Activated naive CD4-positive, alpha-beta T cell treated with anti-CD3 and anti-CD28 coated beads for 36 hours (primary cell): ENCODE data around the gene ATP8B3. TPM values are rescaled to one million over a fixed set of nuclear protein-coding genes. Genes with fewer than 3 reads are reported as not detected.
"Not testable (repeated sequence)": the region's sequence is repeated elsewhere in the genome, so short reads cannot be mapped to it uniquely, and the experiment has no call there.

ENCODE experiments used
- CTCF ChIA-PET: fragments of 350-600 bp; sonication (Branson Sonifier 250); formaldehyde crosslinking; loops from one replicate; lab custom pipeline; 2021; ENCODE audit warnings: antibody characterized with exemption; lab: Charles Lee
- DNase-seq: peaks from one replicate; pipeline ENCODE4 v3.0.0-alpha.2; 2020
- H3K27ac Mint-ChIP-seq: one replicate; pipeline ENCODE4 v1.8.0; 2021; ENCODE audit warnings: mild to moderate bottlenecking, mixed read lengths
- H3K27me3 Mint-ChIP-seq: one replicate; pipeline ENCODE4 v1.8.0; 2021; ENCODE audit warnings: low read depth, mixed read lengths
- H3K36me3 Mint-ChIP-seq: one replicate; pipeline ENCODE4 v1.8.0; 2021; ENCODE audit warnings: low read depth, mixed read lengths
- H3K4me1 Mint-ChIP-seq: one replicate; pipeline ENCODE4 v1.8.0; 2021; ENCODE audit warnings: low read depth, mixed read lengths
- H3K4me3 Mint-ChIP-seq: one replicate; pipeline ENCODE4 v1.8.0; 2021; ENCODE audit warnings: mild to moderate bottlenecking, moderate library complexity, mixed read lengths
- H3K9me3 Mint-ChIP-seq: one replicate; pipeline ENCODE4 v1.8.0; 2021; ENCODE audit warnings: mixed read lengths
- intact Hi-C: fragments of 100-400 bp; cut with micrococcal nuclease; formaldehyde crosslinking; loops from one replicate; pipeline ENCODE4 v1.15.1; 2023
- total RNA-seq, 2 experiments: library from RNA; stranded (reverse); gene quantifications; one replicate each; pipeline ENCODE4 v1.2.3, GENCODE V29; 2021

The ATP8B3 gene
- total RNA-seq, 2 experiments from 2014 or later: 6.1 to 8.4 TPM

GRCh38 chr19:1810439-1811160 lies 1.5 kb downstream of the ATP8B3 start:
- DNase-seq: no peak
- Mint-ChIP-seq H3K36me3 (no peaks in the 10 kb centered on the region), H3K9me3 (no peaks in the 10 kb centered on the region), H3K27me3 (no peaks in the 10 kb centered on the region), H3K4me1 (peaks cover 13% of the 10 kb centered on the region), H3K27ac (no peak overlapping the region), H3K4me3 (no peak overlapping the region)
- intact Hi-C loops: loop anchor here (5.0 kb wide), 1 partner anchor 33 kb away; no protein-coding TSS in a partner anchor
- CTCF ChIA-PET: interaction anchor here (1.1 to 1.7 kb wide), 2 partner anchors 17 to 28 kb away, joined by 4 to 6 read pairs; no protein-coding TSS in a partner anchor

DNA sequence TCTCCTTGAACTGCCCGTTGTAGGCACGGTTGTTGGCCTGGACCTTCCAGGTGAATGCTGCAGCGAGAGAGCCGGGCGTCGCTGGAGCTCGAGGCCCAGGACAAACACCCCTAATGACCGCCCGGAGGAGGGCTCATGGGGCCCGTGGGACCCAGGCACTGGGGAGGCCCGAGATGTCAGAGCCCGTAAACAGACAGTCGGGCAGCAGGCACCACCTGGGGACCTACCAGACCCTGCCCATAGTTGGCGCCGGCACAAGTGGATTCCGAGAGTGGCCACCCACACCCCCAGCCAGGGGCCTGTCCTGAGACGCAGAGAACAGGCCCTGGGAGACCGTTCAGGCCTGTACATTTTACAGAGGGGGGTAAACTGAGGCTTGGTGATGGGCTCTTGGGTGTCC lies 2.4 kb downstream of the ATP8B3 start:
- H3K27me3 Mint-ChIP-seq: no peaks in the 10 kb centered on the region
- no peak for DNase-seq
- H3K36me3 Mint-ChIP-seq: no peaks in the 10 kb centered on the region
- H3K9me3 Mint-ChIP-seq: no peaks in the 10 kb centered on the region
- no peak overlapping the region for H3K27ac Mint-ChIP-seq
- H3K4me3 Mint-ChIP-seq: no peak overlapping the region
- CTCF ChIA-PET: interaction anchor here (1.7 to 2.0 kb wide), 2 partner anchors 16 to 21 kb away, joined by 6 to 7 read pairs; no protein-coding TSS in a partner anchor
- intact Hi-C loops: loop anchor here (5.0 kb wide), 1 partner anchor 32 kb away; no protein-coding TSS in a partner anchor
- H3K4me1 Mint-ChIP-seq: peaks cover 13% of the 10 kb centered on the region

DNA sequence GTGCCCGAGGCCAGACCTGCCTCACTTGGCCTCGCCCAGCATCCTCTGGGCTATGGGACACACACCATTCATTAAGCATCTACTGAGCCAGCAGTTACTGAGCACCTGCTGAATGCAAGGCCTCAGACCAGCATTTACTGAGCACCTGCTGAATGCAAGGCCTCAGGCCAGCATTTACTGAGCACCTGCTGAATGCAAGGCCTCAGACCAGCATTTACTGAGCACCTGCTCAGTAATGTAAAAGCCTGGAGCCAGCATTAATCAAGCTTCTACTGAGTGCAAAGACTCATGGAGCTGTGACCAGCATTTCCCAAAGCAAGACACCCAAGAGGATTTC lies 3.7 kb downstream of the ATP8B3 start:
- no peak for DNase-seq
- intact Hi-C loops: no loop called here
- Mint-ChIP-seq H3K27me3 (no peaks in the 10 kb centered on the region), H3K4me3 (no peak overlapping the region), H3K4me1 (peaks cover 13% of the 10 kb centered on the region), H3K9me3 (no peaks in the 10 kb centered on the region), H3K36me3 (no peaks in the 10 kb centered on the region), H3K27ac (no peak overlapping the region)
- CTCF ChIA-PET: interaction anchor here (2.0 kb wide), 1 partner anchor 20 kb away, joined by 7 read pairs; no protein-coding TSS in a partner anchor

DNA sequence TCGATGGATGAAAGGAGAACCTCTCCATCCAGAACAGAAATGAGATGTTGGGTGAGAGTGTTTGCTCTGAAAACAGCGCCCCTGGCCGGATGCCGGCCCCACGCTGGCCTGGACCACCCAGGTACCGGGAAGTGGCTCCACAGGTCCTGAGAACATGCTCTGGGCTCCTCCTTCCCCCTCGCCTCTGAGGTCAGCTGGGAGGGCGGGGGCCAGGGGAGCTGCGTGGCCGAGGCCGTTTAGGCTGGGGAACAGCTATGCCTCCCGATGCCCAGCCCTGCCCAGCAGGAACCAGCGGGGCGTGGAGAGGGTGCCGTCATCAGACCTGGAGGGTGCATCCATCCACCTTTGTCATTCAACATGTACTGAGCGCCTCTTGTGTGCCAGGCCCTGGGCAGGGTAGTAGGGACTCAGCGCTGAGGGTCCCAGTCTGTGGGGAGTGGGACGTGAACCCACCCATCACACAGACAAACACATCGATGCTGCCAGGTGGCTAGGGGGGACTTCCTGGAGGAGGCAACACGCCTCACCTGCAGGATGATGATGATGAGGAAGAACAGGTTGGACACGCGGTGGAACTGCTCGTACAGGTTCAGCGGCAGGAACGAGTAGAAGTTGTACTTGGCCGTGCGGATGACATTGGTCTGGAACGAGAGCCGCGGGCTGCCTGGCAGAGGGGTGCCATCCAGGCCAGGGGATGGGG lies 4.2 kb downstream of the ATP8B3 start:
- no peaks in the 10 kb centered on the region for H3K27me3 Mint-ChIP-seq
- H3K4me1 Mint-ChIP-seq: peaks cover 9% of the 10 kb centered on the region
- H3K9me3 Mint-ChIP-seq: no peaks in the 10 kb centered on the region
- H3K36me3 Mint-ChIP-seq: no peaks in the 10 kb centered on the region
- no peak overlapping the region for H3K27ac Mint-ChIP-seq
- CTCF ChIA-PET: interaction anchor here (2.0 kb wide), 1 partner anchor 20 kb away, joined by 7 read pairs; no protein-coding TSS in a partner anchor
- intact Hi-C loops: no loop called here
- H3K4me3 Mint-ChIP-seq: no peak overlapping the region
- no peak for DNase-seq

DNA sequence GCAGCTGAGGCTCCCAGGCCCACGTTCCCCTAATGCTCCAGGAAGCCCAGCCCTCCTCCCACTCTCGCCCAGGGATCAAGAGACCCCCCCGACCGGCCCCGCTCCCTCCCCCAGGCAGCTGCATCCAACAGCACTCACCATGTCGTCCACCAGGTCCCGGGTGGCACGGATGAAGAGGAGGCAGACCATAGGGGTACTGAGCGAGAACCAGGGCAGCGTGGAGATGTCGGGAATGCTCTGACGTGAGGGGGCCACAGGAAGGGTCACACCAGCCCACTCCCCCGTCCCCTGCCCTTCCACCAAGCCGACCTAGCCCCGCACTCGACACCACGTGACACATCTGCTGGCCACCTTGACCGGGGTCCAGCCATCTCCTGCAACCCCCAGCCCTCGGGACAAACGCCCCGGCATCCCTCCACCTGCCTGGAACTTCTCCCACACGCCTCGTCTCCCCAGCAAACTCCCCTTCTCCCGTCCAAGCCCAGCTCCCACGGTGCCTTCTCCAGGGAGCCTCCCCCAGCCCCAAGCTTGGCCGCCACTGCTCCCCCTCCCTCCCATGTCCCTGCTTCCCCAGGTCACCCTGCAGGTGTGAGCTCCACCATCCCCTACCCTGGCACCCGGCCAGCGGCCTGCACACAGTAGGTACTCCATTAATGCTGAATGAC lies 4.9 kb downstream of the ATP8B3 start:
- CTCF ChIA-PET: no interaction called here
- no peaks in the 10 kb centered on the region for H3K27me3 Mint-ChIP-seq
- H3K9me3 Mint-ChIP-seq: no peaks in the 10 kb centered on the region
- no peak for DNase-seq
- no peak overlapping the region for H3K4me3 Mint-ChIP-seq
- intact Hi-C loops: no loop called here
- no peaks in the 10 kb centered on the region for H3K36me3 Mint-ChIP-seq
- peaks cover 4% of the 10 kb centered on the region for H3K4me1 Mint-ChIP-seq
- no peak overlapping the region for H3K27ac Mint-ChIP-seq

DNA sequence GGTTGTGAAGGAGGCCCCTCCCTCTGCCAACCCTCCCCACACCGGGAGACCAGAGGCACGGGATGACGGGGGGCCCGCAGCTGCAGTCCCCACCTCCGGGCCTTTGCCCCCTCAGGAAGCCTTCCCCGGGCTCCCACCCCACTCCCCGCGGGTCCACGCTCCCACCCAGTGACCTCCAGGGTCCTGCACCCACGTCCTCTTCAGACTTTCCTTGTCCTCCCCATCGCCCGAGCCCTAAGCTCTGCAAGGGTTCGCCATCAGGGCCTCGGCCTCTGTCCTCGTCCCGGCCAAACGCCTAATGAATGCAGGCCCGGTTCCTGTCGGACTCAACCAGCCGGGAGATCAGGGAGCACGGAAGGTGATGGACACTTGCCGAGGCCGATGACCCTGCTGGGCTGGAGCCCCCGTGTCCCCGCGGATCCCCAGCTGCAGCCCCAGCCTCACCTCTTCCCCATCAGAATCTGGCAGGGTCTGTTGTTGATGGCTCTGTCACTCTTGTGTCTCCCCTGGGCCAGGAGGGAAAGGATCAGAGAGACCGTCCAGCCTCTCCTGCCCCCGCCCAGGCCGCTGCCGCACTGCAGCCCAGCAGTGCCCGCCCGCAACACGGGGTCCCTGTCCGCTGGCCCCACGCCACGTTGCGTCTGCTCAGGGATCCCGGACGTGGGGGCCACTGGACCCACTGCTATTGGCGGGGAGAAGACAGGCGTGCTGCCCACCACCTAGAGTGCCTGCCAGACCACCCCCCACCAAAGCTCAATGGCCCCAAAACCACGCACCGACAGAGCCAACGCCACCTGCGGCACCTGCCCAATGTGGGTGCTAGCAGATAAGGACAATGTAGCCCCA lies 5.7 kb downstream of the ATP8B3 start:
- intact Hi-C loops: no loop called here
- Mint-ChIP-seq H3K36me3 (no peaks in the 10 kb centered on the region), H3K4me1 (peaks cover 1% of the 10 kb centered on the region), H3K27ac (no peak overlapping the region), H3K27me3 (no peaks in the 10 kb centered on the region), H3K4me3 (no peak overlapping the region), H3K9me3 (no peaks in the 10 kb centered on the region)
- no peak for DNase-seq
- CTCF ChIA-PET: no interaction called here

- no peak for DNase-seq
- no peaks in the 10 kb centered on the region for H3K27me3 Mint-ChIP-seq
- intact Hi-C loops: no loop called here
Measured at GRCh38 chr19:1805401-1806183, 6.5 kb downstream of the ATP8B3 start.

DNA sequence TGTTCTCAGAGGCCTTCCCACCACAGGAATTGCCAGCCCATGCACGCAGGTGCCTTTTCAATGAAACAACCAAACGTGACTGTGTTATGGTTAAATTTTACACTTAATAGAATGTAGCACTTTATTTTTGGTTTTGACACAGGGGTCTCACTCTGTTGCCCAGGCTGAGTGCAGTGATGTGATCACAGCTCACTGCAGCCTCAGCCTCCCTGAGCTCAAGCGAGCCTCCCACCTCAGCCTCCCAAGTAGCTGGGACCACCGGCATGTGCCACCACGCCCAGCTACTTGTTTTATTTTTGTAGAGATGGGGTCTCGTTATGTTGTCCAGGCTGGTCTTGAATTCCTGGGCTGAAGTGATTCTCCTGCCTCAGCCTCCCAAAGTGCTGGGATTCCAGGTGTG lies 7.2 kb downstream of the ATP8B3 start:
- Mint-ChIP-seq H3K4me1 (no peaks in the 10 kb centered on the region), H3K9me3 (no peaks in the 10 kb centered on the region), H3K36me3 (no peaks in the 10 kb centered on the region), H3K27me3 (no peaks in the 10 kb centered on the region), H3K4me3 (no peak overlapping the region), H3K27ac (no peak overlapping the region)
- no peak for DNase-seq
- intact Hi-C loops: no loop called here
- CTCF ChIA-PET: interaction anchor here (0.8 kb wide), 1 partner anchor 23 kb away, joined by 3 read pairs; no protein-coding TSS in a partner anchor

More at GRCh38 chr19:1805401-1806183, 6.5 kb downstream of the ATP8B3 start:
- H3K4me3 Mint-ChIP-seq: no peak overlapping the region
- no peaks in the 10 kb centered on the region for H3K4me1 Mint-ChIP-seq
- no peaks in the 10 kb centered on the region for H3K9me3 Mint-ChIP-seq
- no peak overlapping the region for H3K27ac Mint-ChIP-seq
- CTCF ChIA-PET: no interaction called here
- H3K36me3 Mint-ChIP-seq: no peaks in the 10 kb centered on the region

GRCh38 chr19:1799695-1800342 lies 12.3 kb downstream of the ATP8B3 start:
- intact Hi-C loops: loop anchor here (10.0 kb wide), 1 partner anchor 255 kb away; no protein-coding TSS in a partner anchor
- CTCF ChIA-PET: interaction anchor here (1.4 kb wide), 1 partner anchor 20 kb away, joined by 5 read pairs; no protein-coding TSS in a partner anchor
- Mint-ChIP-seq H3K9me3 (no peaks in the 10 kb centered on the region), H3K36me3 (no peaks in the 10 kb centered on the region), H3K4me3 (no peak overlapping the region), H3K4me1 (peaks cover 5% of the 10 kb centered on the region), H3K27me3 (peaks cover 12% of the 10 kb centered on the region), H3K27ac (no peak overlapping the region)
- DNase-seq: no peak

DNA sequence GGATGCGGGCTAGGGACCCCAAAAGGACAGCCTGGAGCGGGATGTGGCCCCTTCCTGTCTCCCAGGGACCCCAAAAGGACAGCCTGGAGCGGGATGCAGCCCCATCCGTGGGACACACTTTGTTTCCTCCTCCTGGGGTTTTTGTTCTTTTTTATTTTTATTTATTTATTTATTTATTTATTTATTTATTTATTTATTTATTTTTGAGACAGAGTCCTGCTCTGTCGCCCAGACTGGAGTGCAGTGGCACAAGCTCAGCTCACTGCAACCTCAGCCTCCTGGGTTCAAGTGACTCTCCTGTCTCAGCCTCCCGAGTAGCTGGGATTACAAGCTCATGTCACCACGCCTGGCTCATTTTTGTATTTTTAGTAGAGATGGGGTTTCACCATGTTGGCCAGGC lies 14.8 kb downstream of the ATP8B3 start:
- not testable (repeated sequence) for DNase-seq
- intact Hi-C loops: loop anchor here (10.0 kb wide), 1 partner anchor 253 kb away; no protein-coding TSS in a partner anchor

More for the DNA sequence above, 14.8 kb downstream of the ATP8B3 start:
- H3K9me3 Mint-ChIP-seq, H3K27ac Mint-ChIP-seq, H3K4me1 Mint-ChIP-seq, H3K36me3 Mint-ChIP-seq, H3K4me3 Mint-ChIP-seq: not testable (repeated sequence)
- CTCF ChIA-PET: interaction anchor here (1.6 to 2.1 kb wide), 3 partner anchors 9 to 31 kb away, joined by 4 to 10 read pairs (median 6); no protein-coding TSS in a partner anchor
- peaks cover 14% of the 10 kb centered on the region for H3K27me3 Mint-ChIP-seq
